SK-N-SH treated with all-trans-retinoic acid at 6 μM for 48 hours (cell line): Measurements from ENCODE around the gene TTC39A.

ENCODE experiments used
- ATAC-seq: fragments of 200-7000 bp; cut with Tn5 transposase; 3 replicates; pipeline ENCODE4 v1.9.1; 2020; ENCODE audit warnings: mild to moderate bottlenecking, moderate library complexity
- ARNTL ChIP-seq: fragments of 450-650 bp; formaldehyde crosslinking; IDR thresholded peaks from 2 replicates; pipeline ENCODE4 v1.5.0; 2020; ENCODE audit warnings: low read depth, mild to moderate bottlenecking, moderate library complexity, borderline replicate concordance
- BACH2 ChIP-seq: fragments of 250-450 bp; sonication (Bioruptor Pico); IDR thresholded peaks from 2 replicates; pipeline ENCODE4 v1.9.0; 2021; ENCODE audit warnings: mild to moderate bottlenecking, borderline replicate concordance
- CSDC2 ChIP-seq: fragments of 250-450 bp; sonication (Bioruptor Pico); IDR thresholded peaks from 2 replicates; pipeline ENCODE4 v1.5.0; 2020; ENCODE audit warnings: mild to moderate bottlenecking, moderate library complexity
- ESRRG ChIP-seq: fragments of 250-450 bp; sonication (Bioruptor Pico); IDR thresholded peaks from 2 replicates; pipeline ENCODE4 v1.6.1; 2021; ENCODE audit warnings: mild to moderate bottlenecking
- GLIS3 ChIP-seq: fragments of 250-450 bp; sonication (Bioruptor Pico); IDR thresholded peaks from 2 replicates; pipeline ENCODE4 v1.5.0; 2020; ENCODE audit warnings: mild to moderate bottlenecking, moderate library complexity
- ISL1 ChIP-seq: fragments of 250-450 bp; sonication (Bioruptor Pico); IDR thresholded peaks from 2 replicates; pipeline ENCODE4 v2.1.2; 2022; ENCODE audit warnings: mild to moderate bottlenecking, moderate library complexity
- OSR1 ChIP-seq: fragments of 250-450 bp; sonication (Bioruptor Pico); IDR thresholded peaks from 2 replicates; pipeline ENCODE4 v1.8.0; 2022; ENCODE audit warnings: moderate library complexity, mild to moderate bottlenecking, inconsistent platforms
- PATZ1 ChIP-seq: fragments of 250-450 bp; sonication (Bioruptor Pico); IDR thresholded peaks from 2 replicates; pipeline ENCODE4 v1.8.0; 2020; ENCODE audit warnings: mild to moderate bottlenecking, moderate library complexity, borderline replicate concordance
- POU6F1 ChIP-seq: fragments of 250-450 bp; sonication (Bioruptor Pico); IDR thresholded peaks from 2 replicates; pipeline ENCODE4 v1.8.0; 2021; ENCODE audit warnings: low read depth, mild to moderate bottlenecking, moderate library complexity, borderline replicate concordance
- PPARA ChIP-seq: fragments of 250-450 bp; sonication (Bioruptor Pico); IDR thresholded peaks from 2 replicates; pipeline ENCODE4 v1.5.0; 2020; ENCODE audit warnings: mild to moderate bottlenecking, borderline replicate concordance
- RARB ChIP-seq: fragments of 250-450 bp; sonication (Bioruptor Pico); IDR thresholded peaks from 2 replicates; pipeline ENCODE4 v1.8.0; 2021; ENCODE audit warnings: mild to moderate bottlenecking, moderate library complexity
- SNAI2 ChIP-seq: fragments of 250-450 bp; sonication (Bioruptor Pico); IDR thresholded peaks from 2 replicates; pipeline ENCODE4 v1.5.0; 2020; ENCODE audit warnings: mild to moderate bottlenecking, moderate library complexity
- TCF4 ChIP-seq: fragments of 250-450 bp; sonication (Bioruptor Pico); IDR thresholded peaks from 2 replicates; pipeline ENCODE4 v1.8.0; 2021; ENCODE audit warnings: mild to moderate bottlenecking, moderate library complexity, borderline replicate concordance
- TOX ChIP-seq: fragments of 250-450 bp; sonication (Bioruptor Pico); IDR thresholded peaks from 2 replicates; pipeline ENCODE4 v1.8.0; 2021; ENCODE audit warnings: mild to moderate bottlenecking, moderate library complexity, borderline replicate concordance
- TSHZ2 ChIP-seq: fragments of 250-450 bp; sonication (Bioruptor Pico); IDR thresholded peaks from 2 replicates; pipeline ENCODE4 v1.5.0; 2020; ENCODE audit warnings: mild to moderate bottlenecking, moderate library complexity
- ZC3H10 ChIP-seq: fragments of 250-450 bp; sonication (Bioruptor Pico); IDR thresholded peaks from 2 replicates; pipeline ENCODE4 v1.5.1; 2021; ENCODE audit warnings: mild to moderate bottlenecking, moderate library complexity
- ZFP3 ChIP-seq: fragments of 250-450 bp; sonication (Bioruptor Pico); IDR thresholded peaks from 2 replicates; pipeline ENCODE4 v1.5.0; 2020; ENCODE audit warnings: mild to moderate bottlenecking, moderate library complexity
- ZFP30 ChIP-seq: fragments of 450-650 bp; formaldehyde crosslinking; IDR thresholded peaks from 2 replicates; pipeline ENCODE4 v1.5.0; 2022; ENCODE audit warnings: mild to moderate bottlenecking, moderate library complexity
- ZNF565 ChIP-seq: fragments of 450-650 bp; formaldehyde crosslinking; conservative IDR thresholded peaks from 2 replicates; pipeline ENCODE4 v1.5.0; 2020; ENCODE audit warnings: low read depth, mild to moderate bottlenecking, moderate library complexity
- ZNF8 ChIP-seq: fragments of 450-650 bp; formaldehyde crosslinking; IDR thresholded peaks from 2 replicates; pipeline ENCODE4 v1.5.0; 2020; ENCODE audit warnings: mild to moderate bottlenecking, moderate library complexity
- TF ChIP-seq, protein P1 (sequence below): fragments of 250-450 bp; sonication (Bioruptor Pico); IDR thresholded peaks from 2 replicates; pipeline ENCODE4 v1.5.1; 2020; ENCODE audit warnings: low read depth, mild to moderate bottlenecking, moderate library complexity
- TF ChIP-seq, protein P2 (sequence below): fragments of 250-450 bp; sonication (Bioruptor Pico); IDR thresholded peaks from 2 replicates; pipeline ENCODE4 v1.5.1; 2021; ENCODE audit warnings: mild to moderate bottlenecking, moderate library complexity

The TTC39A gene

DNA sequence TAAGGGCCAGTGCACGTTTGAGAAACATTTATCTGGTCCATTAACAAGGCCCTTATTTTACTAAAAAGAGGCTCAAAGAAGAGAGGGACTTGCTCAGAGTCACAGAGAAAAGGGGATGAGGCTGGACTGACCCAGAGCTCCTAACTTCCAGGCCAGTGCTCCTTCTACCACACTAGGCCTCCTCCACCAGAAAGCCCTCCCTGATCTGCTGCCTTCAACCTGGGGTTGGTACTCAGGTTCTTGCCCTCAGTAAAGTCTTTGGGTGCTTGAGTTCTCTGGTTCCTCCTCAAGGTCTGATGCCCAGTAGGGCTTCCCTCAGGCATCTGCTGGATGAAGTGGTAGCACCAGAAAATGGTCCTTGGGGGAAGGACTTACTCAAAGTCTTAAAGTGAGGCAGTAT is 26.0 kb downstream of the TTC39A start:
- no peak for TF ChIP-seq ZFP30 (CRISPR knock-in tag)
- no peak for TF ChIP-seq BACH2 (CRISPR knock-in tag)
- TF ChIP-seq ESRRG (CRISPR knock-in tag): no peak
- TF ChIP-seq GLIS3 (CRISPR knock-in tag): no peak
- TF ChIP-seq, protein P1, sequence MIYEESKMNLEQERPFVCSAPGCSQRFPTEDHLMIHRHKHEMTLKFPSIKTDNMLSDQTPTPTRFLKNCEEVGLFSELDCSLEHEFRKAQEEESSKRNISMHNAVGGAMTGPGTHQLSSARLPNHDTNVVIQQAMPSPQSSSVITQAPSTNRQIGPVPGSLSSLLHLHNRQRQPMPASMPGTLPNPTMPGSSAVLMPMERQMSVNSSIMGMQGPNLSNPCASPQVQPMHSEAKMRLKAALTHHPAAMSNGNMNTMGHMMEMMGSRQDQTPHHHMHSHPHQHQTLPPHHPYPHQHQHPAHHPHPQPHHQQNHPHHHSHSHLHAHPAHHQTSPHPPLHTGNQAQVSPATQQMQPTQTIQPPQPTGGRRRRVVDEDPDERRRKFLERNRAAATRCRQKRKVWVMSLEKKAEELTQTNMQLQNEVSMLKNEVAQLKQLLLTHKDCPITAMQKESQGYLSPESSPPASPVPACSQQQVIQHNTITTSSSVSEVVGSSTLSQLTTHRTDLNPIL (CRISPR knock-in tag): no peak
- TF ChIP-seq ARNTL (CRISPR knock-in tag): no peak
- TF ChIP-seq SNAI2: no peak
- no peak for TF ChIP-seq OSR1 (CRISPR knock-in tag)
- TF ChIP-seq ZC3H10 (CRISPR knock-in tag): no peak
- TF ChIP-seq ZNF8 (CRISPR knock-in tag): no peak
- TF ChIP-seq TOX (CRISPR knock-in tag): no peak
- no peak for TF ChIP-seq CSDC2 (CRISPR knock-in tag)
- no peak for ATAC-seq

DNA sequence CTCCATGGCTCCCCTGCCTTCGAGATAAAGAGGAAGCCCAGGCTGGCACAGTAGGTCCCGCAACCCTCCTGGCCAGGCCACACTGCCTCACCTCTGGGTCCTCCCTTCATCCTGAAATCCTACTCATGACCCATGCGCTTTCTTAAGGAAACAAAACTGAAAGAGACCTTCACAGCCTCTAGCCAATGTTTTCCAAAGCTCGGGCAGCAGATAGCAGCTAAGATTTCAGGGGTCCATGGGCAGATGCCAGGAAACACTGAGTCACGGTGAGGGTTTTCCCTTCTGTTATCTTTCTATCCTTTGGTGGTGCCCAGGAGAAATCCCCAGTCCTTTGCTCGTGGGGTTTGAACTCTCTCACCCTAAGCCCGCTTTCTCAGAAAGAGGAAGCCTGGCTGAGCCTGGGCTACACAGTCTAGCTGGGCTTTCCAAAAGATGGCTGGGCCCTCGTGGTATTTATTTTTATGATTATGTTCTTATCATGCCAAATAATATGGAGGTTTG is 26.6 kb downstream of the TTC39A start:
- no peak for TF ChIP-seq POU6F1 (CRISPR knock-in tag)
- TF ChIP-seq SNAI2: no peak
- no peak for TF ChIP-seq ZFP3 (CRISPR knock-in tag)
- no peak for TF ChIP-seq ARNTL (CRISPR knock-in tag)
- TF ChIP-seq PPARA: no peak
- no peak for TF ChIP-seq ISL1
- TF ChIP-seq, all 23 proteins: peak for 0
- peak; percentile 48 for ATAC-seq

GRCh38 chr1:51303315-51303714 is 27.0 kb downstream of the TTC39A start:
- TF ChIP-seq ZFP30 (CRISPR knock-in tag) (no peak), ZC3H10 (CRISPR knock-in tag) (no peak), TSHZ2 (CRISPR knock-in tag) (no peak), ZNF565 (CRISPR knock-in tag) (no peak), RARB (CRISPR knock-in tag) (no peak), TOX (CRISPR knock-in tag) (no peak), OSR1 (CRISPR knock-in tag) (no peak), SNAI2 (no peak), POU6F1 (CRISPR knock-in tag) (no peak), ARNTL (CRISPR knock-in tag) (no peak), ZNF8 (CRISPR knock-in tag) (no peak), PPARA (no peak), ESRRG (CRISPR knock-in tag) (no peak), TCF4 (CRISPR knock-in tag) (no peak), PATZ1 (no peak), ZFP3 (CRISPR knock-in tag) (no peak)
- TF ChIP-seq, protein P2, sequence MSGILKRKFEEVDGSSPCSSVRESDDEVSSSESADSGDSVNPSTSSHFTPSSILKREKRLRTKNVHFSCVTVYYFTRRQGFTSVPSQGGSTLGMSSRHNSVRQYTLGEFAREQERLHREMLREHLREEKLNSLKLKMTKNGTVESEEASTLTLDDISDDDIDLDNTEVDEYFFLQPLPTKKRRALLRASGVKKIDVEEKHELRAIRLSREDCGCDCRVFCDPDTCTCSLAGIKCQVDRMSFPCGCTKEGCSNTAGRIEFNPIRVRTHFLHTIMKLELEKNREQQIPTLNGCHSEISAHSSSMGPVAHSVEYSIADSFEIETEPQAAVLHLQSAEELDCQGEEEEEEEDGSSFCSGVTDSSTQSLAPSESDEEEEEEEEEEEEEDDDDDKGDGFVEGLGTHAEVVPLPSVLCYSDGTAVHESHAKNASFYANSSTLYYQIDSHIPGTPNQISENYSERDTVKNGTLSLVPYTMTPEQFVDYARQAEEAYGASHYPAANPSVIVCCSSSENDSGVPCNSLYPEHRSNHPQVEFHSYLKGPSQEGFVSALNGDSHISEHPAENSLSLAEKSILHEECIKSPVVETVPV (CRISPR knock-in tag): no peak
- TF ChIP-seq, protein P1 (CRISPR knock-in tag): no peak
- TF ChIP-seq, all 23 proteins: peak for 0
- ATAC-seq: peak; percentile 34
